Measurements from ENCODE around the gene RNF167.
"Not testable (repeated sequence)": the region's sequence is repeated elsewhere in the genome, so short reads cannot be mapped to it uniquely, and the experiment has no call there.

The RNF167 gene

GRCh38 chr17:4903051-4903818 is 36.8 kb upstream of the RNF167 start, which contains the start of gene CHRNE:
Gene CHRNE, minus strand, starts transcription at chr17:4903098. Its CDS starts 35 bp downstream, at chr17:4903063.
- DNase-seq (ENCODE audit: low spot score) (peak; percentile 84), ATAC-seq (ENCODE audit: low read depth) (peak; percentile 55)
- H3K27me3 ChIP-seq (ENCODE audit: insufficient read depth, poor library complexity, severe bottlenecking) = no peaks in the 10 kb centered on the region
- H3K4me3 ChIP-seq (ENCODE audit: severe bottlenecking) = no peak within 1 kb of the TSS
- H3K4me1 ChIP-seq (ENCODE audit: insufficient read depth, poor library complexity, severe bottlenecking) = peaks cover 4% of the 10 kb centered on the region
- peak within 1 kb of the TSS; percentile 9 for H3K27ac ChIP-seq (ENCODE audit: poor library complexity, severe bottlenecking)
- no peaks in the 10 kb centered on the region for H3K9me3 ChIP-seq (ENCODE audit: severe bottlenecking)
- H3K36me3 ChIP-seq (ENCODE audit: low read depth) = 0 out of 2 replicates have a peak, but pooled peaks cover 2% of the 10 kb centered on the region
- TF ChIP-seq, protein P1, sequence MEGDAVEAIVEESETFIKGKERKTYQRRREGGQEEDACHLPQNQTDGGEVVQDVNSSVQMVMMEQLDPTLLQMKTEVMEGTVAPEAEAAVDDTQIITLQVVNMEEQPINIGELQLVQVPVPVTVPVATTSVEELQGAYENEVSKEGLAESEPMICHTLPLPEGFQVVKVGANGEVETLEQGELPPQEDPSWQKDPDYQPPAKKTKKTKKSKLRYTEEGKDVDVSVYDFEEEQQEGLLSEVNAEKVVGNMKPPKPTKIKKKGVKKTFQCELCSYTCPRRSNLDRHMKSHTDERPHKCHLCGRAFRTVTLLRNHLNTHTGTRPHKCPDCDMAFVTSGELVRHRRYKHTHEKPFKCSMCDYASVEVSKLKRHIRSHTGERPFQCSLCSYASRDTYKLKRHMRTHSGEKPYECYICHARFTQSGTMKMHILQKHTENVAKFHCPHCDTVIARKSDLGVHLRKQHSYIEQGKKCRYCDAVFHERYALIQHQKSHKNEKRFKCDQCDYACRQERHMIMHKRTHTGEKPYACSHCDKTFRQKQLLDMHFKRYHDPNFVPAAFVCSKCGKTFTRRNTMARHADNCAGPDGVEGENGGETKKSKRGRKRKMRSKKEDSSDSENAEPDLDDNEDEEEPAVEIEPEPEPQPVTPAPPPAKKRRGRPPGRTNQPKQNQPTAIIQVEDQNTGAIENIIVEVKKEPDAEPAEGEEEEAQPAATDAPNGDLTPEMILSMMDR (IDR thresholded peaks at IDR 0.05; ENCODE audit: poor library complexity, severe bottlenecking) = peak; percentile 92

DNA sequence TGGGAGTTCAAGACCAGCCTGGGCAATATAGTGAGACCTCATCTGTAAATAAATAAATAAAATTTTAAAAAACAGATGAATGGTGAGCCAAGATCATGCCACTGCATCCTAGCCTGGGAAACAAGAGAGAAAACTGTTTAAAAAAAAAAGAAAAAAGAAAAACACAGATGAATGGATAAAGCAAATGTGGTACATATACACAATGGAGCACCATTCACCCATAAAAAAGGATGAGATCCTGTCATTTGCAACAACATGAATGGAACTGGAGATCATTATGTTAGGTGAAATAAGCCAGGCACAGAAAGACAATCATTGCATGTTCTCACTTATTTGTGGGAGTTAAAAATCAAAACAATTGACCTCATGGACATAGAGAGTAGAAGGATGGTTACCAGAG is 33.4 kb upstream of the RNF167 start:
- H3K36me3 ChIP-seq (ENCODE audit: low read depth); H3K27ac ChIP-seq (ENCODE audit: poor library complexity, severe bottlenecking); ATAC-seq (ENCODE audit: low read depth); H3K27me3 ChIP-seq (ENCODE audit: insufficient read depth, poor library complexity, severe bottlenecking); H3K4me3 ChIP-seq (ENCODE audit: severe bottlenecking); H3K9me3 ChIP-seq (ENCODE audit: severe bottlenecking); DNase-seq (ENCODE audit: low spot score): not testable (repeated sequence)
- H3K4me1 ChIP-seq (ENCODE audit: insufficient read depth, poor library complexity, severe bottlenecking) = peaks cover 20% of the 10 kb centered on the region

DNA sequence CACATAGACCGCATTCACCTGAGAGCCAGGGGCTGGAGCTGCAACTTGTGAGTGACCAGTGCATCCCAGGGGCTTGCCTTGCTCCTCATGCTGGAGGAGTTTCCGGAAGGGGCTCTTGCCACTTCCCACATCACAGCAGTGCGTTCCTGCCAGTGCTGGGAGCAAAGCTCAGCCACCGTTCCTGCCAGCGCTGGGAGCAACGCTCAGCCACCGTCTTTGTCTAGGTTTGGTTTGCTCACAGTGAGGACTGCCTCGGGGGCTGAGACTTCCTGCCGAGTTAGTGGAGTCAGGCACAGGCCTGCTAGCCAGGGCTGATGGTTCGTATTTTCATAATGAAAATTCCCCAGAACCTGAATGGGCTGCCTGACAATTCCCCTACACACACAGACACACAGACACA is 31.8 kb upstream of the RNF167 start:
- TF ChIP-seq, protein P1 (IDR thresholded peaks at IDR 0.05; ENCODE audit: poor library complexity, severe bottlenecking) = no peak
- Histone ChIP-seq H3K27me3 (ENCODE audit: insufficient read depth, poor library complexity, severe bottlenecking) (no peaks in the 10 kb centered on the region), H3K27ac (ENCODE audit: poor library complexity, severe bottlenecking) (peak overlapping the region; percentile 78), H3K9me3 (ENCODE audit: severe bottlenecking) (no peaks in the 10 kb centered on the region), H3K36me3 (ENCODE audit: low read depth) (no peaks in the 10 kb centered on the region), H3K4me3 (ENCODE audit: severe bottlenecking) (no peak overlapping the region), H3K4me1 (ENCODE audit: insufficient read depth, poor library complexity, severe bottlenecking) (peaks cover 17% of the 10 kb centered on the region)
- ATAC-seq (ENCODE audit: low read depth) (peak; percentile 61), DNase-seq (ENCODE audit: low spot score) (peak; percentile 70)

GRCh38 chr17:4908711-4909496 is 31.2 kb upstream of the RNF167 start:
- Histone ChIP-seq H3K27me3 (ENCODE audit: insufficient read depth, poor library complexity, severe bottlenecking) (no peaks in the 10 kb centered on the region), H3K27ac (ENCODE audit: poor library complexity, severe bottlenecking) (peak overlapping the region; percentile 78), H3K9me3 (ENCODE audit: severe bottlenecking) (no peaks in the 10 kb centered on the region), H3K4me1 (ENCODE audit: insufficient read depth, poor library complexity, severe bottlenecking) (peaks cover 16% of the 10 kb centered on the region), H3K4me3 (ENCODE audit: severe bottlenecking) (no peak overlapping the region), H3K36me3 (ENCODE audit: low read depth) (no peaks in the 10 kb centered on the region)
- peak; percentile 78 for DNase-seq (ENCODE audit: low spot score)
- ATAC-seq (ENCODE audit: low read depth) = peak; percentile 84
- TF ChIP-seq, protein P1 (IDR thresholded peaks at IDR 0.05; ENCODE audit: poor library complexity, severe bottlenecking) = peak; percentile 87

GRCh38 chr17:4913994-4914393 is 26.1 kb upstream of the RNF167 start:
- H3K4me1 ChIP-seq (ENCODE audit: insufficient read depth, poor library complexity, severe bottlenecking) = peaks cover 9% of the 10 kb centered on the region
- TF ChIP-seq, protein P1 (IDR thresholded peaks at IDR 0.05; ENCODE audit: poor library complexity, severe bottlenecking) = no peak
- H3K27ac ChIP-seq (ENCODE audit: poor library complexity, severe bottlenecking) = no peak overlapping the region
- DNase-seq (ENCODE audit: low spot score) = no peak
- H3K36me3 ChIP-seq (ENCODE audit: low read depth) = no peaks in the 10 kb centered on the region
- ATAC-seq (ENCODE audit: low read depth) = no peak
- no peak overlapping the region for H3K4me3 ChIP-seq (ENCODE audit: severe bottlenecking)
- no peaks in the 10 kb centered on the region for H3K27me3 ChIP-seq (ENCODE audit: insufficient read depth, poor library complexity, severe bottlenecking)
- no peaks in the 10 kb centered on the region for H3K9me3 ChIP-seq (ENCODE audit: severe bottlenecking)

DNA sequence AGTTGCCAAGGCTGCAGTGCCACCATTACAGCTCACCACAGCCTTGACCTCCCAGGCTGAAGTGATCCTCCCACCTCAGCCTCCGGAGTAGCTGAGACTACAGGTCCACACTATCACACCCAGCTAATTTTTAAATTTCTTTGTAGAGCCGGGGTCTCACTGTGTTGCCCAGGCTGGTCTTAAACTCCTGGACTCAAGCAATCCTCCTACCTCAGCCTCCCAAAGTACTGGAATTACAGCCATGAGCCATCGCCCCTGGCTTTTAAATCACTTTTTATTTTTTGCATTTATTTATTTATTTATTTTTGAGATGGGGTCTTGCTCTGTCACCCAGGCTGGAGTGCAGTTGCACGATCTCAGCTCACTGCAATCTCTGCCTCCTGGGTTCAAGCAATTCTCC is 25.5 kb upstream of the RNF167 start:
- ATAC-seq (ENCODE audit: low read depth); H3K9me3 ChIP-seq (ENCODE audit: severe bottlenecking); DNase-seq (ENCODE audit: low spot score); H3K27me3 ChIP-seq (ENCODE audit: insufficient read depth, poor library complexity, severe bottlenecking); H3K27ac ChIP-seq (ENCODE audit: poor library complexity, severe bottlenecking); H3K4me3 ChIP-seq (ENCODE audit: severe bottlenecking); H3K36me3 ChIP-seq (ENCODE audit: low read depth); H3K4me1 ChIP-seq (ENCODE audit: insufficient read depth, poor library complexity, severe bottlenecking): not testable (repeated sequence)

Measured in RWPE2 (cell line).